Dermis blood vessel endothelial cell (primary cell): Measurements from ENCODE around the gene PITRM1. TPM values are rescaled to one million over a fixed set of nuclear protein-coding genes. Genes with fewer than 3 reads are reported as not detected.
A peak's percentile ranks its signal among the peaks of the same experiment; 100 is the strongest.

Experiments
- DNase-seq: peaks from one replicate; pipeline ENCODE4 v3.0.0; 2010
- total RNA-seq: library from RNA; depleted of rRNA; stranded (reverse); fragments of >200 nt; gene quantifications from 2 replicates; pipeline ENCODE4 v1.2.3, GENCODE V29; 2014

PITRM1 gene
- total RNA-seq, 1 donor from 2014 or later: 47.1 TPM

- DNase-seq: no peak
Measured at GRCh38 chr10:3139216-3139910, 33.2 kb downstream of the PITRM1 start.

- DNase-seq: no peak
Measured at GRCh38 chr10:3137958-3138726, 34.4 kb downstream of the PITRM1 start.

DNA sequence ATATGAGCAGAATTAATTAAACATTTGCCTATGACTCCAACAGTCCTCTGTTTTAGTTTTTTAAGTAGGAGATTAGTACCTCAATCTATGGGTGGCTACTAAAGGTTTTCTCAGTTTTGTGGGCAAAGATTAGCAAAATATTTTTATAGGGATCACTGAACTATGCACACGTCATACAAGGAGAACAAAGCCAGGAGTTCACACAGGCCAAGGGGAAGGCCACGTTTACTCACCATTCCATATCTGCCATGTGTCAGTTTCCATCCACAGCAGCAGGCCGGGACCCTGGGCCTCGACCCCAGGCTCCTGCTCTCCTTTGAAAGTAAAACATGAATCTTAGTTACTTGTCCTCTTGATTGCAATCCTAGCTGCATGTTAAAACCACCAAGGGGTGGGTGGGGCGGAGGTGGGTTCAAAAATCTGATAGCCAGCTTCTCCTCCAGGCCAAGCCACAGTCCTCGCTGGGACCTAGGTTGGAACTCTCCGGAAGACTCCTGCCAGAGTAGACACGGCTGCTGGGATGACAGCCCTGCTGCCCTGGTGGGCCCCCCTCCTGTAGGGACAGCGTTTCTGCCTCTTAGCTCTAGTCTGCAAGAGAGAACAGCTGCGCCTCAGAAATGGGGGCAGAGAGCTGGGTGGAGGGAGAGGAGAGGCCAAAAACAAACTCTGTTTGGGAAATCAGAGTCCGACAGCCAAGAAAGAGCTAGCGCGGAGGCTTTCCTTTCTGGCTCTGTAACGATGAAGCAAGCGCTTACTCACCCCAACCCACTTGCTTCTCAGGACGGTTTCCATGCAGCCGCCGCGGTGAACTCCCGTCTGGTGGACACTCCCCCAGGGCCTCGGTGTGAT is 35.6 kb downstream of the PITRM1 start:
- DNase-seq: no peak

DNA sequence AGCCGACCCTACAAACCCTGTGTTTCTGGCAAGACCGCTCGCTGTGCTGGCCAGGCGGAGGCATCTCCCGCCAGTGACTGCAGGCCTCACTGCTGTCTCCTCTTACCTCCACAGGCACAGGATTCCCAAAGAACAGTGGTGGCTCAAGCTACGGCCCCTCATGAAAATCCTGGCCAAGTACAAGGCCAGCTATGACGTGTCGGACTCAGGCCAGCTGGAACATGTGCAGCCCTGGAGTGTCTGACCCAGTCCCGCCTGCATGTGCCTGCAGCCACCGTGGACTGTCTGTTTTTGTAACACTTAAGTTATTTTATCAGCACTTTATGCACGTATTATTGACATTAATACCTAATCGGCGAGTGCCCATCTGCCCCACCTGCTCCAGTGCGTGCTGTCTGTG is 36.2 kb downstream of the PITRM1 start:
- DNase-seq: no peak

- DNase-seq: no peak
Measured at GRCh38 chr10:3135006-3135405, 37.6 kb downstream of the PITRM1 start.

GRCh38 chr10:3133948-3134347 is 38.6 kb downstream of the PITRM1 start:
- DNase-seq: no peak

DNA sequence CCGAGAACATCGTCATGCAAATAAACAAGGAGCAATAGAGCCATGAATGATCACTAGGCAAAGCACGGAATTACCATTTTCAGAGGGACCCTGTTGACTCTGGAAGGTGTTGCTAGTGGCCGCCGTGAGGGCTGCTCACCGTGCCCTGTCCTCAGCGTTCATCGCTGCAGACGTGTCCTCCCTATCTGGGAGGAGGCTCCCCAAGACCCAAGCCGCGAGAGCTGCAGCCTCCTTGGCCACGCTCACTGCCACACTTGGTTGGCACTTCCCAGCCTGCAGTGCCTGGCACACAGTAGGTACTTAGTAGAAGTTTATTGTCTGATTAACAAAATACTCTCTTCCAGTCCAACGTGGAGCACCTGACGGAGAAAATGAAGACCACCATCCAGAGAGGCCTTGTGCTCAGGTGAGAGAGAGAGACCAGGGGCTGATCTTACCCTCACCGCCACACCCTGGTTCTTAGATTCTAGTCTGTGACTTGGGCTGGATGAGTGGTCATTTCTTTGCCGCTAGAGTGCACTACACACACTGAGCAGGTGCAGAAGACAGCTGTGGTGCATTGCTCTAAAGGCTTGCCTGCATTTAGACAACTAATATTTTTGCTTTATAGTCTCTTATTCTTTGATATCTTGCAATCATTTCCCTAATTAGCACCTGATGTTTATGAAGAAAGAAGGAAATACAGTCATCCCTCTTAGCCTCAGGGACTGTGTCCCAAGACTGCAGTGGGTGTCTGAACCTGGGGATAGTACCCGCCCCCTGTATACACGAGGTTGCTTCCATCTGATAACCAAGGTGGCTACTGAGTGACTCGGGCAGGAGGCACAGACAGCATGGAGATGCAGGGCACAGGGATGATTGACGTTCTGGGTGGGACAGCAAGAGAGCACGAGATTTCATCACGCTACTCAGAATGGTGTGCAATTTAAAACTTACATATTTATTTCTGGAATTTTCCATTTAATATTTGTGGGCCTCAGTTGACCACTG is 40.3 kb downstream of the PITRM1 start:
- DNase-seq: no peak

GRCh38 chr10:3131098-3131497 is 41.5 kb downstream of the PITRM1 start:
- no peak for DNase-seq

DNA sequence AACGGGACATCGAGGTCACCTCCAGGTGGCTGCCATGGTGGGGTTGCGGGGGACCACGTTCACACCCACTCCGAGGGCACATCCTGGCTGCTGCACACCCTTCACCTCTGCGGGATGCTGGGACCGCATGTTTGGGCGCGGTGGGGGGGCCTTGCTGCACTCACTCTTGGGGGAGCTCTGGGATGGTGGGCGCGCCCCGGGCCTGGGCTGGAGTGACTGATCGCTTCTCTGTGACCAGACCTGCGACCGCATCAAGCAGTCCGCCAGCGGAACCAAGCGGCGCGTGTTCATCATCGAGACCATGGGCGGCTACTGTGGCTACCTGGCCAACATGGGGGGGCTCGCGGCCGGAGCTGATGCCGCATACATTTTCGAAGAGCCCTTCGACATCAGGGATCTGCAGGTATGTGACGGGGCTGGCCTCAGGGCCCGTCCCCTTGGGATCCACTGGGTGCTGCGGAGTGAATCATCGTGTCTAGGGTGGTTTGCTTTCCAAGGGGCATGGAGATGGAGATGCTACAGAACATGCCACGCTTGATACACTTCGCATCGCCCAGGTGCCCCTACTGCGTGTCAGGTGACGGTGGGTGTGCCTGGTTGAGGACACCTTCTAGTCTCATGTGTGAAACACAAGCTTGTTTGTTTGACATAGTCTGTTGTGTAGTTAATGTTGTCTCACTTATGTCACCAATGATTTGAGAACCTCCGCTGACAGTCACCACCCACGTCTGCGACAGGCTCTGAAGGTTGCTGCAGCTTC is 42.8 kb downstream of the PITRM1 start:
- DNase-seq: no peak

DNA sequence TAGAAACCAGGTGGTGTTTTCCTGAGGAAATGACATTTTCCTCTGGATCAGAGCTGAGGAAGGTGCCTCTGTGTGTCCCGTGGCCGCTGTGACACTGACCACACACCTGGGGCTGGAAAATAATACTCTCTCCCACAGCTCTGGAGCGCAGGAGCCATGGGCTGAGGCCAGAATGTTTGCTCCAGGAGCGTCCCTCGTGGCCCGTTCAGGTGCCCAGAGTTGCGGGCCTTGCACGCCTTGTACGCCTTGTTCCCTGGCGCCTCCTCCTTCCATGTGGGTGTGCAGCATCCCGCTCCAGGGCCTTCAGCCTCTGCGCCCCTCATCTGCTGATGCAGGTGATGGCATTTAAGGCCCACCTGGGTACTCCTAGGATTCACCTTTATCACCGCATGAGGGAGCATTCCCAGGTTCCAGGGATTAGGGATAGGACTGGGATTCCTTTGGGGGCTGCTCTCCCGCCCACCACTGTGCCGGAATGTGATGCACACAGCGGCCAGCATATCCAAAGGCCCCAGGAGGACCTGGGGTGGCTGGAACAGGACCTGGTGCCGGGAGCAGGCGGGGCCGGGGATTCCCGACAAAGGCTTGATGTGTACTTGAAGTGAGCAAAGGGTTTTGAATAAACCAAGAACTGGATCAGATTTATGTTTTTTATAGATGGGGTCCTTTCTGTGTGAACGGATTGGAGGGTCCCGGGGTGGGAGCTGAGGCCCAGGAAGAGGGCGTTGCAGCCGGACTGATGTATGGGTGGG is 44.0 kb downstream of the PITRM1 start:
- no peak for DNase-seq

DNA sequence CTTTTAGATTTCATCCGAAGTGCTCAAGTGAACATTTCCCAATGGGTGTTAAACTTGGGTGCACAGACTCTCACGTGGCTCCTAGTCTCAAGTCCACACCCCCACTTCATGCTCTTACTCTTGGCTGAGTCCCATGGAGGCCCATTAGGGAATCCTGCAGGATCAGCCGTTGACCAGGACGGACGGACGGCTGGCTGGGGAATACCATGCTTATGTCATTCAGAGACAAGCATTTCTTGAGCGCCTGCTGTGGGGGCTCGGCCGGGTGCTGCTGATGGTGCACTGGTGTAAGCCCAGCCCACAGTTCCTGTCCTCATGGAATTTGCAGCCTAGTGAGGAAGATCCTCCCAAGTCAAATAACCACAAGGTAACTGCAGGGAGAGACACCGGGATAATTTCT is 44.7 kb downstream of the PITRM1 start:
- no peak for DNase-seq

- no peak for DNase-seq
Measured at GRCh38 chr10:3126741-3127346, 45.7 kb downstream of the PITRM1 start.

- DNase-seq: no peak
Measured at GRCh38 chr10:3126249-3126648, 46.3 kb downstream of the PITRM1 start.

DNA sequence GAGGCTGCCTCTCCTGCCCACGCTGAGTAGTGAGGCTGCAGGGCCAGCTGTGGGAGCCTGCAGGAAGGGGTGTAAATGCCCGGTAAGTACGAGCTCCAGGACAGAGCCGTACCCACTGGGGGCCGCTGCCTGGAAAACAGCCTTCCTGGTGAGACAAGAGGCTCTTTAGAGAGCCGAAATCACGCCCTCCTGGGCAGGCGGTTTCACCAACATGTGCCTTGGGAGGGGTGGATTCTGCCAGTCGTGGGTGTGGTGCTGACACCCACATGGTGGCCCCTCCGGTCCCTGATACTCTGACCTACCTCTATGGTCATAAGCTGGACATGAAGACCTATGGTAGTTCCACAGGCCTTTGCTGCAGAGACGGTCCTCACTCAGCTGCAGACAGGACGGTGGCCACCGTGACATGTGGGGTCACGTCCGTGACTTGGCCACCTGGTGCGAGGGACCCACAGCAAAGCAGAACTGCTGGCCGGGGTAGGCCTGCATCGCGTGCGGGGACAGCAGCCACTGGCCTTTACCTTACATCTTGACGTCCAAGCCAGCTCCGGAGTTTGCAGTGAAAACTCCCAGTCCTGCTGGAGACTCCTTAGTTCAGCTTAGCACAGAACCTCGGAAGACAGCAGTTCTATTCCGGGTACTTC is 46.9 kb downstream of the PITRM1 start:
- DNase-seq: no peak

- peak; percentile 40 for DNase-seq
Measured at GRCh38 chr10:3124412-3125175, 48.0 kb downstream of the PITRM1 start.

DNA sequence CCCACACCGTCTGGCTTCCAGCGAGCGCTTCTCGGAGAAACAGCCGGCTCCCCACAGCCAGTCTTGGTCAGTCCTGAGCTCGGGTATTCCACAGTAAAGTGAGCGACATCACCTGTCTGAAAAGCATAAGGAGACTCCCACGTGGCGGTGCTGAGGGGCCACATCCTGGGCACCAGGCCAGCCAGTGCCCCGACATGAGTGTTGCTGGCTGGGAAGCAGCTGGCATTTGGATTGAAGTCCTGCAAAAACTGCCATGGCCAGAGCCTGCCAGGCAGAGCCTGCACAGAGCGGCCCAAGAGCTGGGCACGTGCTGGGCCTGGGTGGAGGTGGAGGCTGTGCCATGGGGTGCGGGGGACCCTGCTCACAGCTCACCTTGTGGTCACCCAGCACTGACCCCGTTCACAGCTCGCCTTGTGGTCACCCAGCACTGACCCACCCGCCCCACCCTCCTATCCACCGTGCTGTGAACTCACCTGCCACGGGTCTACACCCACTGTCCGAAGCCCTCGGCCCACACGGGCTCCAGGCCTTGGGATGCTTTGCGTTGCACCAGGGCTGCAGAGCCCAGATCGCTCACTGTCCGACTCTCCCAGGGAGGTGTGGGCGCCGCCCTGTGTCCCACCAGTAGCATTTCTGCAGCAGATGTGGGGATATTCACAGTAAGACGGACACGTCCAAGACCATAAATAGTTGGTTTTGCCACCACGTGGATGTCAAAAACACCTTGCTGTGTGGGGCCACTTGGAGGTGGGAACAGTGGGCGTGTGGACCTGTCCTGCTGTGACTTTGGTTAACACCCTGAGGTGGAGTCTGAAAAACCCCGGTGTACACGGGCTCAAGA is 48.8 kb downstream of the PITRM1 start:
- DNase-seq: no peak

- DNase-seq: no peak
Measured at GRCh38 chr10:3122486-3123205, 49.9 kb downstream of the PITRM1 start.
